ENCODE results near the gene PTK7. TPM values are rescaled to one million over a fixed set of nuclear protein-coding genes. Genes with fewer than 3 reads are reported as not detected.
A peak's percentile ranks its signal among the peaks of the same experiment; 100 is the strongest.

Gene PTK7
- total and polyA plus RNA-seq, 9 donors = 44.4 to 167 (median 84.8) TPM

DNA sequence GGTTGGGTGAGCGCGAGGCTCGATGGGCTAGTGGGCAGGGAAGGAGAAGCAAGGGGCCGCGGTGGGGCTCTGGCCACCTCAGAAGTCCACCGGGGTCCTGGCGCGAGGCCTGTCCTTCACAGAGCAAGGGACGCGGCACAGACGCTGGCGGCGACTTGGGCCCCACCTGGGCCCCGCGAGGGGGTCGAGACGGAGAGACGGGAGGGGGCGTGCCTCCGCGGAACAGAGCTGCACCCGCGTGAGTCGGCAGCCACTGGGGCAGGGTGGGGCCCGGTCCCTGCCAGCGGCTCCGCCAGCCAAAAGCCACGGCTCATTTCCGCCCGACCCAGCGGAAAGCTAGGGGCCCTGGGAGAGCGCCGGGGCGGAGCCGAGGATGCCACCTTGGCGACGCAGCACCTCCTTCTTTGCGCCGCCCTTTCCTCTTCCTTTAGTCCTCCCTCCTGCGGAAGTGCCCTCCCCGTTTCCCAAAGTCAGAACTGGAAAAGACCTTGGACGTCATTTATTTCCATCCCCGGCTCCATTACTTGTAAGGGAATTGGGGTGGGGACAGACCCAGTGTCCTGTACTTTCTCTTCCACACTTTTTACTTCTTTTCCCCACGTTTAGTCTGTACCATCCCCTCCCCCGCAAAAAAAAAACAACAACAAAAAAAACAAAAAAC is 22.4 kb upstream of the PTK7 start, which contains the start of gene CUL7:
TSS of gene CUL7 (minus strand) at position 307 of the 661 bp plus-strand sequence. CDS start 1,063 bp downstream, outside the sequence.
- TF ChIP-seq EP300 (IDR thresholded peaks at IDR 0.05) (no peak), POLR2A (IDR thresholded peaks at IDR 0.05) (peak; percentile 77)
- peak; percentile 92 to 95 (median 93) for DNase-seq
- no peaks in the 10 kb centered on the region for H3K9me3 ChIP-seq
- H3K4me1 ChIP-seq (ENCODE audit: insufficient read depth) = peaks cover 19% of the 10 kb centered on the region
- 0 to 1% (median 0%) methylated on average over 41 to 45 of the region's 45 CpGs for WGBS, 3 donors
- H3K4me3 ChIP-seq = peak within 1 kb of the TSS; percentile 79
- intact Hi-C loops (cut with DNase I) = no loop called here
- H3K36me3 ChIP-seq = no peaks in the 10 kb centered on the region
- H3K27ac ChIP-seq = peak within 1 kb of the TSS; percentile 66 to 96
- H3K27me3 ChIP-seq = no peaks in the 10 kb centered on the region

GRCh38 chr6:43054206-43054943 is 21.7 kb upstream of the PTK7 start:
- intact Hi-C loops (cut with DNase I) = no loop called here
- Histone ChIP-seq H3K36me3 (no peaks in the 10 kb centered on the region), H3K9me3 (no peaks in the 10 kb centered on the region), H3K27ac (peak overlapping the region; percentile 66 to 96), H3K4me3 (peak overlapping the region; percentile 79), H3K4me1 (ENCODE audit: insufficient read depth) (peaks cover 19% of the 10 kb centered on the region), H3K27me3 (no peaks in the 10 kb centered on the region)
- WGBS, 3 donors = 42 to 54% (median 45%) methylated on average over 17 of the region's 17 CpGs
- DNase-seq = peak; percentile 41 to 70 (median 57)
- no peak for TF ChIP-seq POLR2A (IDR thresholded peaks at IDR 0.05)
- TF ChIP-seq, protein P1, sequence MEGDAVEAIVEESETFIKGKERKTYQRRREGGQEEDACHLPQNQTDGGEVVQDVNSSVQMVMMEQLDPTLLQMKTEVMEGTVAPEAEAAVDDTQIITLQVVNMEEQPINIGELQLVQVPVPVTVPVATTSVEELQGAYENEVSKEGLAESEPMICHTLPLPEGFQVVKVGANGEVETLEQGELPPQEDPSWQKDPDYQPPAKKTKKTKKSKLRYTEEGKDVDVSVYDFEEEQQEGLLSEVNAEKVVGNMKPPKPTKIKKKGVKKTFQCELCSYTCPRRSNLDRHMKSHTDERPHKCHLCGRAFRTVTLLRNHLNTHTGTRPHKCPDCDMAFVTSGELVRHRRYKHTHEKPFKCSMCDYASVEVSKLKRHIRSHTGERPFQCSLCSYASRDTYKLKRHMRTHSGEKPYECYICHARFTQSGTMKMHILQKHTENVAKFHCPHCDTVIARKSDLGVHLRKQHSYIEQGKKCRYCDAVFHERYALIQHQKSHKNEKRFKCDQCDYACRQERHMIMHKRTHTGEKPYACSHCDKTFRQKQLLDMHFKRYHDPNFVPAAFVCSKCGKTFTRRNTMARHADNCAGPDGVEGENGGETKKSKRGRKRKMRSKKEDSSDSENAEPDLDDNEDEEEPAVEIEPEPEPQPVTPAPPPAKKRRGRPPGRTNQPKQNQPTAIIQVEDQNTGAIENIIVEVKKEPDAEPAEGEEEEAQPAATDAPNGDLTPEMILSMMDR (IDR thresholded peaks at IDR 0.05) = no peak
- no peak for TF ChIP-seq EP300 (IDR thresholded peaks at IDR 0.05)

DNA sequence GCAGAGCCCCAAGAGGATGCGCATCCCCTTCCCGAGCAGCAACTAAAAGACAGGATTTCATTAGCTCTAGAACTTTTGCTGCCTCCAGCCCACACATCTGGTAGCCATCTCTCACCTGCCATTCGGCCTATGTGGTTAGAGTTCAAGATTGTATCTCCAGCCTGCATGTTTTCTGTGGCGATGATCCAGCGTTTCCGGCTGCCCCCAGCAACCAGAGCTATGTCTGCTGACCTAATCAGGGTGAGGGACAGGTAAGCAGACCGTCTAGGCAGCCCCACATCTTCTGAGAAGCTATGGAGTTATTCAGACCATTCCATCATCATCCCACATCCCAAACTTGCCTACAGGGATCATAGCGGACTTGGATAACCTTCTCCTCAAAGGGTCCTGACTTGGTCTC is 20.1 kb upstream of the PTK7 start:
- Histone ChIP-seq H3K4me1 (ENCODE audit: insufficient read depth) (peaks cover 22% of the 10 kb centered on the region), H3K27me3 (no peaks in the 10 kb centered on the region), H3K27ac (no peak overlapping the region), H3K4me3 (no peak overlapping the region), H3K36me3 (no peaks in the 10 kb centered on the region), H3K9me3 (no peaks in the 10 kb centered on the region)
- 75 to 85% (median 79%) methylated on average over 8 of the region's 8 CpGs for WGBS, 3 donors
- no peak for DNase-seq
- intact Hi-C loops (cut with DNase I) = no loop called here
- TF ChIP-seq POLR2A (IDR thresholded peaks at IDR 0.05) = no peak
- TF ChIP-seq, protein P1 (IDR thresholded peaks at IDR 0.05) = no peak
- TF ChIP-seq EP300 (IDR thresholded peaks at IDR 0.05) = no peak

GRCh38 chr6:43058531-43058930 is 17.6 kb upstream of the PTK7 start:
- Histone ChIP-seq H3K27me3 (no peaks in the 10 kb centered on the region), H3K4me1 (ENCODE audit: insufficient read depth) (peaks cover 13% of the 10 kb centered on the region), H3K4me3 (peak overlapping the region; percentile 86), H3K9me3 (no peaks in the 10 kb centered on the region), H3K27ac (peak overlapping the region in 1 of 2 donors; percentile 88), H3K36me3 (no peaks in the 10 kb centered on the region)
- no peak for DNase-seq
- intact Hi-C loops (cut with DNase I) = no loop called here
- TF ChIP-seq, protein P1 (IDR thresholded peaks at IDR 0.05) = no peak
- TF ChIP-seq POLR2A (IDR thresholded peaks at IDR 0.05) (no peak), EP300 (IDR thresholded peaks at IDR 0.05) (no peak)
- 70 to 81% (median 78%) methylated on average over 1 of the region's 1 CpG for WGBS, 3 donors
